NCI-H1436 treated with DMSO at 0.1 percent for 48 hours (cell line): ENCODE results near the gene LATS2.
"Not testable (repeated sequence)": the region's sequence is repeated elsewhere in the genome, so short reads cannot be mapped to it uniquely, and the experiment has no call there.

ENCODE experiments used
- DNase-seq: peaks from one replicate; lab custom pipeline; 2025; lab: John Stamatoyannopoulos, UW

The LATS2 gene

DNA sequence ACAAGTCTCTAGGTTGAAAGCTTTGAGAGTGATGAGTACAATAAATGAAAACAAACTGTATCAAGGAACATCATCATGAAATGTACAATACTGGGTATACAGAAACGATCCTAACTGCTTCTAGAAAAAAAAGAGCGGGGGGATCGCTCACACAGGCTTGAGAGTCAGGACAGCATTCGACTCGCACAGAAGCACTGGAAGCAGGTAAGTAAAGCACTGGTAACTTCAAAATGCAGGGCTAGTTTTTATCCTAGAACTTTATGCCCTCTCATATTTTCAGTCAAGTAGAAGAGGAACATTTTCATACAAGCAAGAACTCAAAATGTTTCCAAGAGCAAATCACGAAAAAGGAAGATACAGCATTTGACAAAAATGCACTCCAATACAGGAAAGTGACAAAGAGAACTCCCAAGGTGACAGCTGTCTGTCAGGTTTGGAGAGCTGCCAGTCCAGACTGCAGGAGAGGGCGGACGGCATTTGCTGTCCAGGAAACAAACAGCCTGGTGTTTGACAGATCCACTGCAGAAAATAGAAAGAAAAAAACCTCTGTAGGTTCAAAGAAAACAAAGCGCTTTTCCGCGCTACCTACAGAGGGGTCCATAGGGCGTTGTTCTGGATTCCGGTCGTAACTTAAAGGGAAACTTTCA lies 100.6 kb downstream of the LATS2 start:
- no peak for DNase-seq

DNA sequence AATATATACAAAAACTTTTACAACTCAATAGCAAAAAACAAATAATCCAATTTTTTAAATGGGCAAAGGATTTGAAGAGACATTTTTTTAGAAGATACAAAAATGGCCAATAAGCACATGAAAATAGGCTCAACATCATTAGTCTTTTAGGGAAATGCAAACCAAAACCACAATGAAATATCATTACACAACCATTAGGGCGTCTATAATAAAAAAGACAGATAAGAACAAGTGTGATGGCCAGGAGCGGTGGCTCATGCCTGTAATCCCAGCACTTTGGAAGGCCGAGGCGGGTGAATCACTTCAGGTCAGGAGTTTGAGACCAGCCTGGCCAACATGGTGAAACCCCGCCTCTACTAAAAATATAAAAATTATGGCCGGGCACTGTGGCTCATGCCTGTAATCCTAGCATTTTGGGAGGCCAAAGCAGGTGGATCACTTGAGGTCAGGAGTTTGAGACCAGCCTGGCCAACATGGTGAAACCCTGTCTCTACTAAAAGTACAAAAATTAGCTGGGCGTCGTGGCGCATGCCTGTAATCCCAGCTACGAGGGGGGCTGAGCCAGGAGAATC lies 104.3 kb downstream of the LATS2 start:
- DNase-seq, result not testable (repeated sequence)

DNA sequence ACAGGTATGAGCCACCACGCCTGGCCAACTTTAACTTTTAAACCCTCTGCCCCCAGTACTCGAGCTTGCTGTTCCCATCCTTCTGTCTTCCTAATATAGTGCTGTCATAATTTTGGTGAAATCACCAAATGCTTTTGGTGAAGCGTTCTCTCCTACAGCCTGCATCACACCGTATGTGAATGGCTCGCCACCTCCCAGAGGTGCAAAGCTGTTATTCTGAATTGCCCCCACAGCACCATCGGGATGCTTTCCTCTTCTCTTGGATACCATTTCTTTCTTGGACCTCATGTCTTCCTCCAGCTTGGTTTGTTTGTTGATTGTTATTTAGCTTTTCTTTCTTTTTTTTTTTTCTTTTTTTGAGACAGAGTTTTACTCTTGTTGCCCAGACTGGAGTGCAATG lies 105.9 kb downstream of the LATS2 start:
- no peak for DNase-seq

DNA sequence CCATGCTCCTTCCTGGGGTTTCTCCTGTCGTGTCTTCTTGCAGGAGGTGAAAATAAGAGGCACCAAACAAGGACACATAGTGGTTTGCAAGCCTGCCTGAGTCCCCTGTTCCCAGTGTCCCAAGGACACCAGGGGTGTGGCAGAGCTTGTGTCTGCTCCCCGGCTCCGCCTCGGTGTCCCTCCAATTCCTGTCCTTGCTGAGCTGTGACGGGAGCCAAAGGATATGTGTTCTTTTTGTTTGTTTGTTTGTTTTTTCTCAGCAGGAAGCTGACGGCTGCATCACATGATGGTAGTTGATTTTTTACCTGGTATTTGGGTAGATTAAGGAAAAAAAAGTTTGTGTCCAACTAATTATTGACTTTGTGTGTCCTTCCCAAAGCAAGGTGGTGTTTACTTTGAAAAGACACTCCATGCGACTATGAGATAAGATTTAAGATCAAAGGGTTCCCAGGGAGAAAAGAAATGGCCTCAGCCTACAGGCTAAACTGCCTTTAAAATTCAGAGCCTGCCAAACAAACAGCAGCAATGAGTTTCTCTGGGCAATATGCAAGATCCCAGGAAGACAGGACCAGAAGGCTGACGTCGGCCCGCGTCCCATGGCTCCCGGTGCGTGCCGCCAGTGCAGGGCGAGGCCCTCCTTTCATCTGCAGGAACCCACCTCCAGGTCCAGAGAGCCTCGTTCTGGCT lies 108.0 kb downstream of the LATS2 start:
- DNase-seq, result no peak

DNA sequence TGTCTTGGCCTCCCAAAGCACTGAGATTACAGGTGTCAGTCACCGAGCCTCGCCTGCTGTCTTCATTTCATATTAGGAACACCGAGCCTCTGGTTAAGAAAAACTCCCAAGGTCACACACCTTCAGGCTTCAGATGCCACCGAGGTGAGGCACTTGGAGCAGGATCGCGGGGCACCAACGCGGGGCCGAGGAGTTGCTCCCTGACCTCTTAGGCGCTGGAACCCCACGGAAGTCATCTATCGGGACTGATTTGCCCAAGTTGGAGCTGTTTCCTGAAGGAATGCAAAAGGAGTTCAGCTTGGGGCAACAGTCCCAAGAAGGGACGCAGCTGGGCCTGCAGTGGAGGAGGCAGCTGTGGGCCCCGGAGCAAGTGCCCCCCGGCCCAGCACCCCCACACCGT lies 108.5 kb downstream of the LATS2 start:
- DNase-seq, result no peak

DNA sequence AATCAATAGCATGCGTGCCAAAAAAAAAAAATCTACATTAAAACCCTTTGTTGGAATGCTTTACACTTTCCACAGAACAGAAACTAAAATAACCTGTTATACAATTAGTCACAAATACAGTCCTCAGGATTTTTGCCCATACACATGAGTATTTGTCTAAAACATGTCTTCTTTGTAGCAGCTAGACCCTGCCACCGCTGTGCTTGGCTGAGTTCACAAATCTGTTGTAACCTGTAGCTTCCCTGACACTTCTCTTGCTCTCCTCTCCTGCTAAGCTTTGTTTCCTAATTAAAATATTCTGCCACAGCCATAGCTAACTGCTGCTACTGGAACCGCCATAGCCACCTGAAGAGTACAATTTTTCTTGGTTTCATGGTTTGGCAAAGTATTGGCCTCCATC lies 113.4 kb downstream of the LATS2 start:
- DNase-seq, result not testable (repeated sequence)

DNA sequence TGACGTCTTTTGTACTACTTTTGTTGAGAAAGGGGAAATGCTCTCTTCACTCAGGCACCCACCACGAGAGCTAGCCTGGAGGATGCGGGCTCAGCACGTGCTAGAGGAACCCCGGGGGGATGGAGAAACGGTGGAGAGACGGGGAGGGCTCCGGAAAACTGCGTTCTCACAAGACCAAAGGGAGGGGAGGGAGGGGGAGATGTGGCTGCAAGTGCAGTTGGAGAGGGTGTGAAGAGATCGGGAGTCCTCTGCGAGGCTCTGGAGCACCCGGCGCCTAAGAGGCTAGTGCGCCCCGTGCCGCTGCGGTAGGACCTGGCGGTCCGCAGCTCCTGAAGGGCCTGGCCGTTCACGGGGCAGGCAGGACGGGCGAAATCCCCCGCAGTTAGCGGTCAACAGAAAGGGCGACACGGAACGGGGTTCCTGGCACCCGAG lies 115.4 kb downstream of the LATS2 start:
- no peak for DNase-seq

DNA sequence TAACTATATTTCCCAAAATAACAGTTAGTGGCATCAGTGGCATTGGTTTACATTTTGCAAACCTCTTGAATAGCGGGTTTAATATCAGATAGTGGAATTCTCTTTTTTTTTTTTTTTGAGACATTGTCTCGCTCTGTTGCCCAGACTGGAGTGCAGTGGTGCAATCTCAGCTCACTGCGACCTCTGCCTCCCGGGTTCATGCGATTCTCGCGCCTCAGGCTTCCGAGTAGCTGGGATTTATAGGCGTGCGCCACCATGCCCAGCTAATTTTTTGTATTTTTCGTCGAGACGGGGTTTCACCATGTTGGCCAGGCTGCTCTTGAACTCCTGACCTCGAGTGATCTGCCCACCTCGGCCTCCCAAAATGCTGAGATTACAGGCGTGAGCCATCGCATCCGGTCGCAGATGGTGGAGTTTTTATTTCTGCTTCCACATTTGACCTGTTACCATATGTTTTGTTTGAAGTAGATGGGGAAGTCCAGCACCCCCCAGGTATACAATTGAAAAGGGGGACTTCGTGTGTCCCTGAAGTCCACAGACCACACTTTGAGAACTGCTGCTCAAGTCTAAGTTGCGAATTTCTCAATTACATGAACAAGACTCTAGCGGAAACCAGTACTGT lies 118.3 kb downstream of the LATS2 start:
- DNase-seq, result no peak

DNA sequence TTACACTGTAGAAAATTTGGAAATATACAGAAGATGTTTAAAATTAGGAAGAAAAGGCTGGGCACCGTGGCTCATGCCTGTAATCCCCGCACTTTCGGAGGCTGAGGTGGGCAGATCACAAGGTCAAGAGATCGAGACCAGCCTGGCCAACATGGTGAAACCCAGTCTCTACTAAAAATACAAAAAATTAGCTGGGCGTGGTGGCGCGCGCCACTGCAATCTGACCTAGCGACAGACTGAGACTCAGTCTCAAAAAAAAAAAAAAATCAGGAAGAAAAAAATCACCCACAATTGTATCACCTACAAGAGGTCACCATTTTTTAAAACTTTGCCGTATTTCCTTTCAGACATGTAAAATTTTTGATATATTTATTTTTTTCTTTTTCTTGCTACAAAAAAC lies 120.9 kb downstream of the LATS2 start:
- not testable (repeated sequence) for DNase-seq

DNA sequence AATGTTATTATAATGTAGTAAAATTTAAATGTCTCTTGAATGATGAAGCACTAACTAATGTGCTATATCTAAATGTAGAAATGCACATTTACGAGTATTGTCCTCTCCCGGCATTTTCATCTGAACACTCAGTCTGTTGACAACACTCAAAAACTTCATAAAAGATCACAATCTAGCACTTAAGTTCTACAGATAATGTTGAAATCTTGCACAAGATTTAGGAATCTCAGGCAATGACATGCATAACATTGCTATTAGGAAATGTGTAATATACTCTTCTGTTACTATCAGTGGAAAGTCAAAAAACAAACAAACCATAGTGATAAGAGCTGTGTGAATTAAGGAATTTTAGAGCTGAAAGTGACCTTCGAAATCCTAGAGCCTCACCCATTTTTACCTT lies 121.3 kb downstream of the LATS2 start:
- DNase-seq, result no peak

DNA sequence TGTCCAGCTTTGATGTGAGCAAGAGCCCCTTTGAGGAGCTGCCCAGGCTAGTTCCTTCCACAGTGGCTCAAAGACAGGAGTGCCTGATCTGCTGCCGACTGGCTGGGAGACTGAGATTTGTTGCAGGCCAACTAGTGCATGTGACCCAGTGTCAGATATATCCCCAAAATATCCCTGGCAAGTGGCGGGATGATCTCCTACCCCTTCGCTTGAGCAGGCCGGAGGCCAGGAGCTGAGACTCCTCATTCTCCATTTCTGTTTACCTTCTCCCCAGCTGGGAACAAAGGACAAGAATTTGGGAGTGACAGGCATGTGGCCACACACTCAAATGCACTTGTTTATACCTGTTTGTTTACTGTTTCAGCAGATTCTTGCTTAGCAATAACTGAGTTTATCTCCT lies 121.7 kb downstream of the LATS2 start:
- no peak for DNase-seq

DNA sequence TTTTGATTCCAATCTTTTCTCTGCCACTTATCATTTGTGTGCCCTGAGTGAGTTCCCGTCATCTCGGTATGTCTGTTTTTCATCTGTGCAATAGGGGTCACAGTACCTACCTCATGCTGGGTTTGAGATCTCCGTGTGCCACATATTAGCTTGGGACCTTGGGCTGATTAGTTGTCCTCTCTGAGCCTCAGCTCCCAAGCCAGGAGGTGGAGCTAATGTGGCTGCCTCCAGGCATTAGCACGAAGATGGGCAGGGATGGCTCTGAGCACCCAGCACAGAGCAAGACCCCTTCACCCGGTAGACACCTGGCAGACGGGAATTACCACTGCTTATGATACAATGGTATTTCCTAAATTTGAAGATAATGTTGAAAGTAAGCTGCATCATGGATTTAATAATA lies 123.1 kb downstream of the LATS2 start:
- no peak for DNase-seq

DNA sequence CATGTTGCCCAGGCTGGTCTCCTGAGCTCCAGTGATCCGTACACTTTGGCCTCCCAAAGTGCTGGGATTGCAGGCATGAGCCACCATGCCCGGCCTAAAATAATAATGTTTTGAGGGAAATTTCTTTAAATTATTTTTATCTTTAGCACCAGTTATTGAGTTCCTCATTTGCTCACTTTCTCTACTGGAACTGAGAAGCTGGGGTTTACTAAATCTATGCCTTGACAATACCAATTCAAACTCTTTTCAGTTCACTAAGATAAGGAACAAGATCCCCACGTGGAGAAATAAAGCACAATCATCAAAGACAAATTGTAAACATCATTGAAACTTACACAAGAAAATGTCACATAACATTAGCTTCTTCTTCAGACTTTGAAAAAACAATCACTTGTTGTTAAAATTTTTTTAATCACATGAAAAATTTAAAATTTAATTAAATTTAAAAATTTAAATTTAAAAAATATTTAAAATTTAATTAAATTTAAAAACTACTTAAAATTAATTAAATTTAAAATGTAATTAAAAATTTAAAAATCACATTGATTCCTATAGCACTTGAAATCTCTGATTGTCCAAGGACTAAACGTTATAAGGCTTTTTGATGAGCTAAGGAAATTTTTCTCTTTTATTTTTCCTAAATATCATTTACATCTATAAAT lies 133.7 kb downstream of the LATS2 start:
- DNase-seq, result no peak

DNA sequence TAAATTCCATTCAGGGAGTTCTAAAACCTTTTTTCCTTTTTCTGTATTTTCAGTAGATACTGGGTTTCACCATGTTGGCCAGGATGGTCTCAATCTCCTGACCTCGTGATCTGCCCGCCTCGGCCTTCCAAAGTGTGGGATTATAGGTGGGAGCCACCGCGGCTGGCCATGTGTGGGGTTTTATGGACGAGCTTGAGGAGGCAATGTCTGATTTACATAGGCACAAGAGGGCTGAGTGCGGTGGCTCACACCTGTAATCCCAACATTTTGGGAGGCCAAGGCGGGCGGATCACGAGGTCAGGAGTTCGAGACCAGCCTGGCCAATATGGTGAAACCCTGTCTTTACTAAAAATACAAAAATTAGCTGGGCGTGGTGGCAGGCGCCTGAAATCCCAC lies 136.0 kb downstream of the LATS2 start:
- not testable (repeated sequence) for DNase-seq

DNA sequence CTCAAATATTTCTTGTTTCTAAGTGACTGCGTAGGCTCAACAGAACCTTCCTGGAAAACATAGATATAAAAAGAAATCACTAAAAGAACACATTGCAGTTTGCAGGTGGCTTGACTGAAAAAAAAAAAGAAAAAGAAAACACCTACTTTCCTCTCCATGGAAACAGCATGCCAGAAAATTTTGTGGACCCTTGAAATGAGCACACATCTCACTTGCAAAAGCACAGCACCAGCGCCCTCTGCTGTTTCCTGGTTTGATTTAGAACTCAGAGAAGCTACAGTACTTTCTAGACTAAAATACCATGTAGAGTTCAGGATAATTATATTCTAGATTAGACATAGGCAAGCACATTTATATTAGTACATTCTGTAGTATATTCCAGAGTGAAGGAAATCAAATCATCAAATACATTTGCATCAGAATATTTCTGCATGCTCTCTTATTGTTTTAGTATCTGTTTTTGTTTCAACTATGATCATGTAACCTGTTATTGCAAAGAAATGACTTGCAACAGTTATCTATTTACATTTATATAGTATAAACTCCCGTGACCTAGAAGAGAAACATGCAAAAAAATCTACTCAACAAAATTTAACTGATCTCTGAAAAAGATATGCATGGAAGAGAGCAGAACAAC lies 136.5 kb downstream of the LATS2 start:
- no peak for DNase-seq

DNA sequence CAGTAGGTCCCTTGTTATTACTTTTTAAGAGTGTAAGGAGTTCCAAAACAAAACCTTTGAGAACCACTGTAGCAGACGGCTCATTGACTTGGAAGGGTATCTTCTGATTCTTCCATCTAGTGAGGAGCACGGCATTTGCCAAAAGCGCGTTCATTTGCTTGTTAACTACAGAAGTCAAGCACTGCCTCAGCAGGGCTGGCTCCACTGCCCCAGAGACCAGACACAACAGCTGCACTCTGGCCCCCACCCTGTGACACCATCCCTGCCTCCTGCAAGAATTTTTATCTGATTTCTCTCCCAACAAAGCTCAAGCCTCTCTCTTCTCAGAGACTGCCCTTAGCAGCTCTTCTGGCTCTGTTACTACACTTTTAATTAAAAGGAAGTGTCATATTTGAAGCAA lies 138.1 kb downstream of the LATS2 start:
- DNase-seq, result no peak
